GM12878 (cell line): ENCODE data around the gene EED.

ENCODE experiments used
- CTCF ChIP-seq, 3 experiments: IDR thresholded peaks in 2 of 3; conservative IDR thresholded peaks in 1 of 3; 2 replicates each; pipeline ENCODE4 v1.5.1; 2011; ENCODE audit warnings: low read depth in 3 of 3, low read length in 3 of 3, mild to moderate bottlenecking in 3 of 3, control low read depth in 2 of 3, moderate library complexity in 2 of 3, inconsistent platforms in 1 of 3, mixed read lengths in 1 of 3; ENCODE audit not compliant: control insufficient read depth in 2 of 3, insufficient read depth in 1 of 3; ENCODE audit errors: extremely low read depth in 1 of 3
- FOS ChIP-seq: IDR thresholded peaks from 3 replicates; pipeline ENCODE4 v1.6.1; 2011; ENCODE audit warnings: borderline replicate concordance; ENCODE audit not compliant: insufficient read length; ENCODE audit errors: extremely low read depth
- FOXM1 ChIP-seq: IDR thresholded peaks from 2 replicates; pipeline ENCODE4 v1.6.1; 2012; ENCODE audit warnings: low read depth, mild to moderate bottlenecking, inconsistent platforms, low read length, moderate library complexity
- IRF3 ChIP-seq: fragments of 450-650 bp; IDR thresholded peaks from 2 replicates; pipeline ENCODE4 v1.6.1; 2014; ENCODE audit warnings: mild to moderate bottlenecking
- NR2C1 ChIP-seq: fragments of 450-650 bp; IDR thresholded peaks from 2 replicates; pipeline ENCODE4 v1.6.1; 2017; ENCODE audit warnings: antibody characterized with exemption, mild to moderate bottlenecking, moderate library complexity
- POLR2A ChIP-seq: IDR thresholded peaks from 2 replicates; pipeline ENCODE4 v1.6.1; 2011; ENCODE audit warnings: low read depth, mild to moderate bottlenecking, low read length
- RAD21 ChIP-seq: IDR thresholded peaks from 2 replicates; pipeline ENCODE4 v1.6.1; 2011; ENCODE audit warnings: mild to moderate bottlenecking, low read depth, low read length, moderate library complexity; ENCODE audit not compliant: insufficient read depth
- SIX5 ChIP-seq: IDR thresholded peaks from 2 replicates; pipeline ENCODE4 v1.6.1; 2011; ENCODE audit warnings: mild to moderate bottlenecking, low read depth, low read length, moderate library complexity; ENCODE audit not compliant: severe bottlenecking
- TCF7 ChIP-seq: IDR thresholded peaks from 2 replicates; pipeline ENCODE4 v1.6.1; 2014; ENCODE audit warnings: antibody characterized with exemption, borderline replicate concordance
- ZZZ3 ChIP-seq: IDR thresholded peaks from 2 replicates; pipeline ENCODE4 v1.6.1; 2011; ENCODE audit warnings: low read depth; ENCODE audit not compliant: control insufficient read depth, insufficient read length

GRCh38 chr11:86261328-86261727 lies 16.8 kb downstream of the EED start:
- no peak for TF ChIP-seq SIX5
- TF ChIP-seq NR2C1, result no peak
- 0 out of 2 replicates have a peak, but pooled peaks have one; percentile 29 for TF ChIP-seq POLR2A
- TF ChIP-seq RAD21, result no peak
- peak in 1 of 3 experiments; percentile 1; a peak in 1 of 6 replicates for TF ChIP-seq CTCF (IDR thresholded peaks at IDR 0.05 in 2 of 3, conservative IDR thresholded peaks at IDR 0.05 in 1 of 3; ENCODE audit: control insufficient read depth in 2 of 3, extremely low read depth in 1 of 3, insufficient read depth in 1 of 3, low read depth in 3 of 3, low read length in 3 of 3)
- no peak for TF ChIP-seq FOXM1
- TF ChIP-seq TCF7, result no peak
- no peak for TF ChIP-seq FOS
- no peak for TF ChIP-seq ZZZ3
- TF ChIP-seq IRF3, result no peak
